K562 (cell line): Measurements from ENCODE around the gene CREB5.

Source experiments
- FOXA1 ChIP-seq: fragments of 450-650 bp; IDR thresholded peaks from 2 replicates; pipeline ENCODE4 v1.6.1; 2016; ENCODE audit warnings: mild to moderate bottlenecking, borderline replicate concordance
- FOXM1 ChIP-seq, 2 experiments: fragments of 450-650 bp in 1 of 2; sonication (generic) in 1 of 2; formaldehyde crosslinking in 1 of 2; IDR thresholded peaks; 2 replicates each; pipeline versions ENCODE4 v1.6.1 to v1.9.0; 2017 to 2022; ENCODE audit warnings: low read depth in 2 of 2, mild to moderate bottlenecking in 2 of 2, missing genetic modification reagents in 1 of 2, moderate library complexity in 1 of 2
- PATZ1 ChIP-seq: fragments of 250-450 bp; sonication (Bioruptor Pico); IDR thresholded peaks from 2 replicates; pipeline ENCODE4 v1.5.0; 2020; ENCODE audit warnings: mild to moderate bottlenecking, borderline replicate concordance

DNA sequence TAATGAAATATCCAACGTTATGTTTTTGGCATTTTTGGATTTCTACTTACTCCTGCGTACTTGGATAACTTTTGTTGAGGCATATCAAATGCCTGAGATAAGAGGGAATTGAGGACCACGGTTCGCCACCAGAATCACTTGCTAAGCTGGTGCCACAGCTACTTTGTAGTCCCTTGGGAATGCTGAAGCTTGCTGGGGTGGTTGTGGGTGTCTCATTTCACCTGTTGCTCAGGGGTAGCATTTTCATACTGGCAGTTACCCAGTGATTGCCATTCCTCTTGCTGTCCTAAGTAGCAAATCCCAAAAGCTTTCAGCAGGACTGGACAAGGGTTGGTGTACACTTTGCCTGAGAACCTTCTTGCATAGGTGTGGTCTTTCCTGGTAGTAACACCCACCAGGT, 75.2 kb downstream of the CREB5 start:
- TF ChIP-seq FOXA1 = no peak
- TF ChIP-seq PATZ1 = no peak
- TF ChIP-seq FOXM1 (IDR thresholded peaks at IDR 0.05; ENCODE audit: low read depth) = no peak
- TF ChIP-seq FOXM1 (CRISPR knock-in tag; IDR thresholded peaks at IDR 0.05; ENCODE audit: low read depth) = no peak
